ENCODE measurements around the gene ENPP5.

ENPP5 gene, protein sequence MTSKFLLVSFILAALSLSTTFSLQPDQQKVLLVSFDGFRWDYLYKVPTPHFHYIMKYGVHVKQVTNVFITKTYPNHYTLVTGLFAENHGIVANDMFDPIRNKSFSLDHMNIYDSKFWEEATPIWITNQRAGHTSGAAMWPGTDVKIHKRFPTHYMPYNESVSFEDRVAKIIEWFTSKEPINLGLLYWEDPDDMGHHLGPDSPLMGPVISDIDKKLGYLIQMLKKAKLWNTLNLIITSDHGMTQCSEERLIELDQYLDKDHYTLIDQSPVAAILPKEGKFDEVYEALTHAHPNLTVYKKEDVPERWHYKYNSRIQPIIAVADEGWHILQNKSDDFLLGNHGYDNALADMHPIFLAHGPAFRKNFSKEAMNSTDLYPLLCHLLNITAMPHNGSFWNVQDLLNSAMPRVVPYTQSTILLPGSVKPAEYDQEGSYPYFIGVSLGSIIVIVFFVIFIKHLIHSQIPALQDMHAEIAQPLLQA

DNA sequence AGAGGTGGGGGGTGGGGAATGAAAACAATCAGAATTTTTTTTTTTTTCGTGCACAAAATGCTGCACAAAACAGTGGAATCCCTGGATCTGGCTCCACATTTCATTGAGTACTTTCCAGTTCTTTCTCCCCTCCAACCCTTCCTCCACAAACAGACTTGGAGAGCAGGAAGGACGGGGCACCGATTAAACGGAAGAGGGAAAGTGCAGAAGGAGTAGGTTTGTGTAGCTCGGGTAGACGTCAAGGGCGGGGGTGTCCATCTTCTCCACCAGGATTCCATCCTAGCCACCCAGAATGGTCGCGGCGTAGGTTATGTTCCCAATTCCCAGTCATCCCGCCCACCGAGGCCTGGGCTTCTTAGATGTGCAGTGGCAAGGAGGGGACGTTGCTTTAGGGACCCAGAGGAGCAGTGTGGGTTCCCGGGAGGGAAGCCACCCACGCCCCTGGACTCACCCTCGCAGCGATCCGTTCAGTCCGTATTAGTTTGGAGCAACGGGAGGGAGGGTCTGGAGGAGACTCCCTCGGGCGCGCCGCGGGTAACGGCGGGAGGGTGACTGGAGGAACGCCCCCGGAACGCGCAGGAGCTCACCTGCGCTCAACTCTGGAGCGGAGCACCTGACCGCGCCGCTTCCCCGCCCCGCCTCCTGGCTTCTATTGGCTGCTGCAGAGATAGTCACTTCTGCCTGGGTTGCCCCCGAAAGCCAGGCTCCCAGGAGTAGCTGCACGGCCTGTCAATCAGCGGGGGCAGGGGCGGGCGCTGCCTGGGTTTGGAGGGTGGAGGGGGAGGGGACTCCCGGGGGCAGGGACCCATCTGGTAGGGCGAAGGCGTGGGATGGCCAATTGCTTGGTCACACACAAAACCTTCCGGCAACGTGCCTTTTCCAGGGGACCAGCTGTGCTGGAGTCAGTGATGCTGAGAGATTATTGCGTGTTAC is at the start of gene ENPP5:
Gene ENPP5 (minus strand): TSS at position 624 of the 933 bp plus-strand sequence. CDS start 2,718 bp downstream, outside the sequence.
- DNase-seq (ENCODE audit: low spot score), result peak; percentile 92

DNA sequence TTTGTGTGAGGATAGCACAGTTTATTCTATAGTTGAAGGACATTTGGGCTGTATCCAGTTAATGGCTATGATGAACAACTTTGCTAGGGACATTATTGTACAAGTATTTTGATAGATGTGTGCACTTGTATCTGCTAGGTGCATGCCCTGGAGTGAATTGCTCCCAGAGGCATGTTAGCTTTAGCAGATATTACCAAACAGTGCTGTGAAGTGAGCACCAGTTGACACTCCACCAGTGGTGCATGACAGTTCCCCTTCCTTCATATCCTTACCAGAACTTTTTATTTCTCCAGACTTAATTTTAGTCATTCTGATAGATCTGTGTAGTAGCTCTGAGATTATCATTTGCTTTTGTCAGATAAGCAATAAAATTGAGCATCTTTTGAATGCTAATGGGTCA is 48.9 kb upstream of the ENPP5 start:
- DNase-seq (ENCODE audit: low spot score), result no peak

DNA sequence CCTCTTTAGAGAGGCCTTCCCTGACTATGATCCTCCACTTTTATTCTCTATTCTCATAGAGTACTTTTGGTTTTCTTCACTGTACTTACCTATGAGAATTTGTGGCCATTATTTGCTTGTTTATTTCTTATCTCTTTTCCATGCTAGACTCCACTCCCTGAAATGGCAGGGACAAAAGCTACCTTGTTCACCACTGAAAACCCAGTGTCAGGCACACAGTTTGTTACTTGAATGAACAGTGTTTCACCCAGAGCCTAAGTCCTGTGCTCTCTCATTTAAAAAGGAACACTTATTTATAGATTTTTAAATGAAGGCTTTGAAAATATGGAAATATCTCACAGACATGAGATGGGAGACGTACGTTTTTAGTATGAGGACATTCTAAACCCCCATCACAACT is 47.7 kb upstream of the ENPP5 start:
- DNase-seq (ENCODE audit: low spot score), result no peak

DNA sequence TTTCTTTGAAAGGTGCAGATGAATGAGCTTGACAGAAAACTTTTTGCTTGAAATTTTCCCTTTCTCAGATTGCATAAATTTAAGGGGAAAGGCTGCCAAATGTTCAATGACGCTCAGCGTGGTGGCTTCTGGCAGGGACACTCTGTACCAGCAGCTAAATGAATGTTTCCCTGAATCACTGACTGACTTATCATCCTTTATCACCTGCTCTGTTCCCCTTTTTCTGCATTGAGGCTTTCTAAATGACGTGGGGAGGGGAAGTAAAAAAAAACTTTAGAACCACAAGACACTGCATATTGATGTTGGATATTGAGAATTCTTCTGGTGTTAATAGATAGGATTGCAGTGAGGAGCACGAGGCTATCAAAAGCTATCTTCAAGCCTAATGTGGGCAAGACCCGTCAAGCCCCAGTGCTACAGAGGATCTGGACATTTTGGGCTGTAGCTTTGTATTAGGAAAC is 46.9 kb upstream of the ENPP5 start:
- peak; percentile 63 for DNase-seq (ENCODE audit: low spot score)

DNA sequence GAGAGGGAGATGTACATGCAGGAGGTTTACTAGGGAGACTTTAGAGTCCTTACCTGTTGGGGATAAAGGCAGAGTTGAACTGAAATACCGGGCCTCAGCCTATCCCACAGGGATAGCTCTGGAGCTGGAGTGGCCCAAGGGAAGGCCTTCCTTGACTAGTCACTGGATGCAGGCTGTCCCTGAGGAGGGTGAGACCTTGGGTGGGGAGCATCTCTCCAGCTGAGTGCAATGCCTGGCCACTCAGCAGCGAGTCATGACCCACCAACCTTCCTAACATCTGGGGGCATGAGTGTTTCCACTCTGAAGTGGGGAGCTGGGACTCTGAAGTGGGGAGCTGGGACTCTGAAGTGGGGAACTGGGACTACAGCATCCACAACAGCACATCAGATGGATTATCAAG is 46.1 kb upstream of the ENPP5 start:
- no peak for DNase-seq (ENCODE audit: low spot score)

DNA sequence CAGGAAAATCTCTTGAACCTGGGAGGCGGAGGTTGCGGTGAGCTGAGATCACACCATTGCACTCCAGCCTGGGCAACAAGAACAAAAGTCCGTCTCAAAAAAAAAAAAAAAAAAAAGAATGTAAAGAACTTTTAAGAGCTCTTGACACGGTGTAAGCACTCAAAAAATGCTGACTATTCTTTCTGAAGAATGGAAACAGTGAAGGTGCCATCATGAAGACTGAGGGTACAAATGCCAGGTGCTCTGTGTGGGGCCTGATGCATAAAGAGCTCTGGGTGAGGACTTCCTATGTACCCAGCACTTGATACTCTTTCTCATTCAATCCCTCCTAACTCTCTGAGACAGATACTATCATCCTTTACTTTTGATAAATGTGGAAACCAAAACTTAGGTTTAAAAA is 45.0 kb upstream of the ENPP5 start:
- DNase-seq (ENCODE audit: low spot score), result no peak

DNA sequence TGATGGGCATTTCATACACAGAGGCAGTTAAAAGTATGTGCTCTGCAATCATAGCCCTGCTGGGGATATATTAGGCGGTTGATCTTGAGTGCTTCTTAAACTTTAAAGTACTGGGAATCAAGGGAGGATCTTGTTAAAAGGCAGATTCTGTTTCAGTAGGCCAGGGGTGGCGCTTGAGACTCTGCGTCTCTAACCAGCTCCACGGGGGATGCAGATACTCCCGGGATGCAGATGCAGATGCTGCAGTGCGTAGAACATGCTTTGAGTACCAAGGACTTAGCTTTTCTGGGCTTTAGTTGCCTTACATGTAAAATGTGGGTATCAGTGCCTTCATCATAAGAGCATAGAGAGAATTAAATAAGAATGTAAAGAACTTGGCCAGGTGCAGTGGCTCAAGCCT is 44.4 kb upstream of the ENPP5 start:
- DNase-seq (ENCODE audit: low spot score), result no peak

DNA sequence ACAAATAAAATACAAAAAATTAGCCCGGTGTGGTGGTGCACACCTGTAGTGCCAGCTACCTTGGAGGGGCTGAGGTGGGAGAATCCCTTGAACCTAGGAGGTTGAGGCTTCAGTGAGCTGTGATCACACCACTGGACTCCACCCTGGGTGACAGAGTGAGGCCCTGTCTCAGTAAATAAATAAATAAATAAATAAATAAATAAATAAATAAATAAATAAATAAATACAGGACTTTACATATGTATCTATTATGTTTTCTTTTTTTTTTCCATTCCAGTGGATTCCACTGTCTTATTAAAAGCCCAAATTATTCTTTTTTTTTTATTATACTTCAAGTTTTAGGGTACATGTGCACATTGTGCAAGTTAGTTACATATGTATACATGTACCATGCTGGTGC is 41.1 kb upstream of the ENPP5 start:
- no peak for DNase-seq (ENCODE audit: low spot score)

DNA sequence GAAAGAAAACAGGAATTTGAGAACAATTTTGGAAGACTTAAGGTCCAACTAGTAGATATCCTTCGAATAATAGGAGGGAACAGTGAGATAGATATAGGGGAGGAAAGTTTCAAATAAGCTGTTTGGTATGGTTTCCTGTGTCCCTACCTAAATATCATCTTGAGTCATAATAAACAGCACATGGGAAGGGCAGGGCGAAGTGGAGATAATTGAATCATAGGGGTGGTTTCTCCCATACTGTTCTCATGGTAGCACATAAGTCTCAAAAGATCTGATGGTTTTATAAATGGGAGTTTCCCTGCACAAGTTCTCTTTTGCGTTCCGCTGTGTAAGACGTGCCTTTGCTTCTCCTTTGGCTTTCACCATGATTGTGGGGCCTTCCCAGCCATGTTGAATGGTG is 39.5 kb upstream of the ENPP5 start:
- no peak for DNase-seq (ENCODE audit: low spot score)

DNA sequence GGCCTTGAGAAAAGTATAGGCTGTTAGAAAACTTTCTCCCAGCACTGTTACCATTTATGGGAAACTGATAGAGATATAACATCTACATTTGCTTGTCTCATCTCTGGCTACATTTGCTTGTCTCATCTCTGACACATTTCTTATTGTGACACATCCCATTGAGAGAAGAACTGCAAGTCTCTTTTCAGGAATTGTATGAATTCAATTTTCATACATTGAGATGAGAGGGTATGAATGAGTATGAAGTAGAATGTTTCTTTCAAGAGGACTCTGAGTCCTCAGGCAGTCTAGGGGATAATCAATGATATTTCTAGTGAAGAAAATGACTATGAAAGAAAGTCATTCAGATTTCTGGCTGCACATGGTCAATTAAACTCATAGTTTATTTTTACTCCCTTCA is 37.5 kb upstream of the ENPP5 start:
- no peak for DNase-seq (ENCODE audit: low spot score)

DNA sequence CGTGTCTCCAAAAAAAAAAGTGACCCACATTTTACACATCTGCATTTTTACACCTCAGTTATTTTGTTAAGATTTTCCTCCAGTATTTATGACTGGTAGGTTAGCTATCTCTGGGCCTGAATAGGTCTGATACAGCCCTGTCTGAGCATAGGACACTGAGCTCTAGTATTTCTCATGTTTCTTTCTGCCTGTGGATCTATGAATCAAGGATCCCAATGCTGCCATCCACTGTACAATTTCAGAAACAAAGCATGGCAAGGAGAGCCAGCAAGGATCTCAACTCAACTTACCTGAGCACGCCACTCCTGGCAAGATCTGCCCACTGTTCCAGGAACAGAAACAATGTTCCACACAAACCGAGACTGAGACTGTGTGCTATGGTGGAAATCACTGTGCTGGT is 36.4 kb upstream of the ENPP5 start:
- no peak for DNase-seq (ENCODE audit: low spot score)

DNA sequence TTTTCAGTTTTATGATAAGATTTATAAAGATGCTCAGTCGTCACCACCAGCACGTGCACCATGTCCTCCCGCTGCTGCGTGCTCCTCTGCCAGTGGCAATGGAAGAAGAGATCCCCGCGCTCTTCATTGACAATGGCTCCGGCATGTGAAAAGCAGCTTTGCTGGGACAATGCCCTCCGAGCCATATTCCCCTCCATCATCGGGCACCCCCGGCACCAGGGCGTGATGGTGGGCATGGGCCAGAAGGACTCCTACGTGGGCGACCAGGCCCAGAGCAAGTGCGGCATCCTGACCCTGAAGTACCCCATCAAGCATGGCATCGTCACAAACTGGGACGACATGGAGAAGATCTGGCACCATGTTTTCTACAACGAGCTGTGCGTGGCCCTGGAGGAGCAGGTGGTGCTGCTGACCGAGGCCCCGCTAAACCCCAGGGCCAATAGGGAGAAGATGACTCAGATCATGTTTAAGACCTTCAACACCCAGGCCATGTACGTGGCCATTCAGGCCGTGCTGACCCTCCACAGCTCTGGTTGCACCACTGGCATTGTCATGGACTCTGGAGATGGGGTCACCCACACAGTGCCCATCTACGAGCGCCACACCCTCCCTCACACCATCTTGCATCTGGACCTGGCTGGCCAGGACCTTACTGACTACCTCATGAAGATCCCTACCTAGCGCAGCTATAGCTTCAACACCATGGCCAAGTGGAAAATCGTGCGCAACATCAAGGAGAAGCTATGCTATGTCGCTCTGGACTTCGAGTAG is 34.3 kb upstream of the ENPP5 start:
- no peak for DNase-seq (ENCODE audit: low spot score)

DNA sequence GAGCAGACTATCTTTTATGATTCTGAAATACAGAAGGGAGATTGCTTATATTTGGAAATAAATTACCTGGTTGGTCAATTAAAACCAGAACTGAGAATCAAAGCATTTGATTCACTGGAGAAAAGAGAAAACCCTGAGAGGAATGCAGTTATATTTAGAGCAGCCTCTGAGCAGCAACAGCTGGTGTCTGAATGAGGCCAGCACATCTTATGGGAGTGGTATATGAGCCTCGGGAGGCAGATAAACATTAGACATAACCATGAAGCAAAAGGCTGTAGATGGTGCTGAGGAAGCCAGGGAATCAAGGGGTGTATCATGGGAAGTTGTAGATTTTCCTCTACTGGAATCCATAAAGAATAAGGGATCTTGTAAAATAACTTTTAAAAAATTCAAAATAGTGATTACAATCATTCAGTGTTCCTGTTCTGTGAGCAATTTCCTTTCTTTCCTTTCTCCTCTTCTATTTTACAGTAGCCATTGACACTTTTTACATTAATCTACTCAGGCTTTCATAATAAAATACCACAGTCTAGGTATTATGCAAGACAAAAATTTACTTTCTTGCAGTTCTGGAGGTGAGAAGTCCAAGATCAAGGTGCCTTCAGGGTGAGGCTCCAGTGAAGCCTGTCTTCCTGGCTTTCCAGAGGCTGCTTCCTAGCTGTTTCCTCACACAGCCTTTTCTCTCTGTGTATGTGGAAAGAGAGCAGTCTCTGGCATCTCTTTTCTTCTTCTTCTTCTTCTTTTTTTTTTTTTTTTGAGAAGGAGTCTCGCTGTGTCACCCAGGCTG is 32.8 kb upstream of the ENPP5 start:
- DNase-seq (ENCODE audit: low spot score), result no peak

DNA sequence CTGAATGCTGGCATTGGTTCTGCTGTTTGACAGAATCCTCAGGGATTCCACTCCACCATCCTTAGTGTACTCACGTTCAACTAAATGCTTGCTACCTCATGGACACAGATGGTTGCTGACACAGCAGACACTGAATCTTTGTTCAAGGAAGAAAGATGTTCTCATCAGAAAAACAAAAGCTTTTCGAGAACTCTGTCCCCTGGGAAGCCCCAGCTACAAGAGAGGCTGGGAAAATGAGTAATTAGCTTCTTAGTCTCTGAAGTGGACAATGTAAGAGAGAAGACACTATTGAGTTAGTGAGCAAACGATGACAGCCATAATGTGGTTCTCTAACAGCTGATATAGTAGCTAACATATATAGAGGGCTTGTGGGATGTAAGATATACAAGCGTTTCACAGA is 30.9 kb upstream of the ENPP5 start:
- no peak for DNase-seq (ENCODE audit: low spot score)

DNA sequence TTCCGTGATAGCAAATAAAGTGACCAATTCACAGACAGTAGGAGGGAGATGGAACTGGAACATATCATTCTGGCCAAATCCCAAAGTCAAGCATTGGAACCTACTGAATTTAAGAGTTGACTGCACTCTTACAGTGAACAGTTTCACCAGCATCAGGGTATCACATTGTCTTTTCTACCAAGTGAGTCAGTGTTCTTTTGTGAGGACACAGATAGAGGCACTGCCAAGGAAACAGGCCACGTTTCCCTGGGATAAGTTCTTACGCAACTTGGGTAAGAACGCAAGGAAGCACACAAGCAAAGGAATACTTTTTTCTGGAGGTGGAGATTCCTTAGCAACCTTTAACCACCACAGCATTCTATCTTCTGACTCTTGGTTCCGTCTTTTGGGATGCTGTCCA is 28.6 kb upstream of the ENPP5 start:
- no peak for DNase-seq (ENCODE audit: low spot score)

DNA sequence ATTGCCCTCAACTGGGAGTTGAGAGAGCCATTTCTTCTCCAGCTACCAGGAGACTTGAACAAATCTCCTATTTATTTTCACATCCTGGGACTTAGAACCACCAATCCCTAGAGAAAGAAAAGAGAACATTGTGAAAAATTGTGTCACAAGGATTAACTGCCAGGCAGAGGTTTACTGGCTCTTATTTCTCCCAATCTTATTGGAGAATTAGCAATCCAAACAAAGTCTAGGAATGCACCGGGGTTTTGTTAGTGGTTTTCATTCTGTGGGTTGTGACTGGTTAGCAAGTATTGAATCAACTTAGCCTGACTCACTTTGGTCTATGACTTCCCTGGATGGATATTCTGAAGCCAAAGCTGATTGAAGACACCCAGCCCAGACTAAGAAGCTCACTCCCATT is 21.2 kb upstream of the ENPP5 start:
- no peak for DNase-seq (ENCODE audit: low spot score)

DNA sequence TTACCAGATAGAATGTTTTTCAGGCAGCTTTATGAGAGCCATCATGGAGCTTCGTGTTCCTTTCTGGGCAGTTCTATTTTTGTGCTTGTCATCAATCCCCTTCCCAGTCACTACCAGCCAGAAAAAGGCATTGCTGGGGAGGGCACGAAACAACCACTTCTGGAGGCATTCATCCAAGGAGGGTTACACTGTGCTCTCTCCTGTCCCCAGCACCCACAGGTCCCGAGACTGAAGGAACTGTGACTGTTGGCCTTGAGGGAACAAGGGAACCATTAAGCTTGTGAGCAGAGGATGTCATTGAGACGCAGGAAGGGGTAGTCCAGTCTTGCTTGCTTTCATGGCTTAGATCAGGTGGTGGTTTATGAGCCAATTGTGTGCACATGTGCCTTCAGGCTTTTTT is 20.1 kb upstream of the ENPP5 start:
- DNase-seq (ENCODE audit: low spot score), result no peak

DNA sequence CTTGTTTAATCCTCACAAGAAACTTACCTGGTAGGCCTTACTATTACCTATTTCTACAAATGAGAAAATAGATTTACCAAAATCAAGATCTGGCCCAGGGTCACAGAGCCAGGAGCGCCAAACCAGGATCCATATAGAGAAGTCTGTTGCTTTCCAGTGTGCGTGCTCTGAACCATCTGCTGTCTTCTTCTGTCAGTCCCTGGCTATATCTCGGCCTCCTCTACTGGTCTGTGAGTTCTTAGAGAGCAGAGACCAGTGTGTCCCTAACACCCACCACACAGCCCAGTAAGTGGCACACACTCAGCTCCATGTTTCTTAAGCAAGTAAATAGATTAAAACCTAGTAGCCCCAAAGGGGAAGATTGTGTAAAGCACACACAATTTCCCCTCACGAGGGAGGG is 18.9 kb upstream of the ENPP5 start:
- no peak for DNase-seq (ENCODE audit: low spot score)

DNA sequence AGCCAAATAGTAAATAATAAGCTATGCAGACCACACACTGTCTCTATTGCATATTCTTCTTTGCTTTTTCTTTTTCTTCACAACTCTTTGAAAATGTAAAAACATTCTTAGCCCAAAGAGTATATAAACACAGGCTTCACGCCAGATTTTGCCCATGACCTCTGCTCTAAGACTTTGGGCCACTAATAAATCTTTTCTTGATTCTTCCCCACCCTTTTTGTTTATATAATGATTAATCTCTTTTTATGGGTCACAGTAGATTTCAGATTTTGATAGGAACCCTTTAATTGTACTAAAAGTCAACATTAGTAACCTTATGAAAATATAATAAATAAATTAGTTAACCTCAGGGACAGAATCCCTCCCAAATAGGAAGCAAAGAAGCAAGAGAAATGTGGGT is 15.8 kb upstream of the ENPP5 start:
- DNase-seq (ENCODE audit: low spot score), result no peak

DNA sequence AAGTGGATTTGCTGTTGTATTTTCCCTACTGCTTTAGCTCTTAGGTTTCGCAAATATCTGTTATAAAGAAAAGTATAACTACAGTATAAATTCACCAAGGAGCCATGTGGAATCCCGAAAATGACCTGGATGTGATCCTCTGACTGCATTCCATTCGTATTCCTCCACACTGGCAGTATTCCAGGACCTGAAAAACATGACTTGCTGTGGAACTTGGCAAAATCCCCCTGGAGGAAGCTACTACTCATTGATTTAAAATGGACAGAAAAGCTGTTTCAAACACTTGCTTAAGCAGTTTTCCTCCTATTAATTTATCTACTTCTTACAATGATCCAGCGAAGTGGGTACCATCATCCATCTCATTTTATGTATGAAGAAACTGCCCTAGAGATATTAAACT is 13.3 kb upstream of the ENPP5 start:
- DNase-seq (ENCODE audit: low spot score), result no peak

DNA sequence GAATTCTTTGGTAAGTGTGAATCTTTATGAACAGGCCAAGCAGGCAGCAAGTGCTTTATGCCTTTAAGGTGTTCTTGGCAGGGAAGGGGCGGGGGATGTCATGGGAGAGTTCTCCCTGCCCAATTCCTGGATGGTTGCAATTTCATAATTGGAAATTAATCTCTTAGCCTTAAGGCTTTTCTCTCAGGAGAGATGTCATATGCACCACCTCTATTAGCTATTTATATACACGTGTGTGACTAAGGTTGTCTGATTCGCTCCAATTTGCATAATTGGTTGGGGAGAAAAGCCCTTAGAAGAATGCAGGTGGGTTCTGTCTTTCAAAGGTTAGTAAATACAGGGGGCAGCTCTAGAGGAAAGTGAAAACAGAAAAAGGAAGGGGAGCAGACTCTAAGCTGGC is 5.2 kb upstream of the ENPP5 start:
- no peak for DNase-seq (ENCODE audit: low spot score)
